DND-41 (cell line): ENCODE results near the gene SERGEF.

Experiments used
- ATAC-seq: fragments of 200-7000 bp; cut with Tn5 transposase; 3 replicates; pipeline ENCODE4 v1.9.1; 2021; ENCODE audit warnings: low read depth; ENCODE audit not compliant: insufficient read depth
- DNase-seq: peaks from one replicate; pipeline ENCODE4 v3.0.0-alpha.2; 2020
- H2AFZ ChIP-seq: 2 replicates; pipeline ENCODE4 v1.6.0; 2012; ENCODE audit warnings: low read depth, low read length
- H3K27ac ChIP-seq: 2 replicates; pipeline ENCODE4 v1.5.1; 2012; ENCODE audit warnings: low read length, inconsistent platforms
- H3K27me3 ChIP-seq: fragments of 200-600 bp; sonication (generic); 2 replicates; pipeline ENCODE4 v1.6.0; 2012; ENCODE audit warnings: low read length, mild to moderate bottlenecking, inconsistent platforms; ENCODE audit not compliant: insufficient read depth, poor library complexity
- H3K36me3 ChIP-seq: 2 replicates; pipeline ENCODE4 v1.5.1; 2012; ENCODE audit warnings: low read length, inconsistent platforms; ENCODE audit not compliant: insufficient read depth
- H3K4me1 ChIP-seq: 2 replicates; pipeline ENCODE4 v1.5.1; 2012; ENCODE audit warnings: mild to moderate bottlenecking, low read length; ENCODE audit not compliant: insufficient read depth
- H3K4me2 ChIP-seq: 2 replicates; pipeline ENCODE4 v1.6.0; 2012; ENCODE audit warnings: mild to moderate bottlenecking, moderate library complexity, low read length, inconsistent platforms; ENCODE audit not compliant: insufficient read depth
- H3K4me3 ChIP-seq, 2 experiments: fragments of 200-600 bp in 1 of 2; shearing (Covaris generic) in 1 of 2; 2 replicates each; pipeline ENCODE4 v1.5.1; 2012 to 2016; ENCODE audit warnings: inconsistent platforms in 2 of 2, low read length in 2 of 2, mild to moderate bottlenecking in 2 of 2, low read depth in 1 of 2, moderate library complexity in 1 of 2
- H3K79me2 ChIP-seq: 2 replicates; pipeline ENCODE4 v1.6.0; 2012; ENCODE audit warnings: low read length, inconsistent platforms; ENCODE audit not compliant: insufficient read depth
- H3K9ac ChIP-seq: 2 replicates; pipeline ENCODE4 v1.6.0; 2012; ENCODE audit warnings: low read depth, mild to moderate bottlenecking, inconsistent platforms, low read length, moderate library complexity
- H3K9me3 ChIP-seq: 2 replicates; pipeline ENCODE4 v1.5.1; 2012; ENCODE audit warnings: low read length, moderate library complexity, mild to moderate bottlenecking, inconsistent platforms; ENCODE audit not compliant: insufficient read depth, severe bottlenecking
- H4K20me1 ChIP-seq: 2 replicates; pipeline ENCODE4 v1.6.0; 2012; ENCODE audit warnings: low read length; ENCODE audit not compliant: insufficient read depth
- EZH2 ChIP-seq: IDR thresholded peaks from 3 replicates; pipeline ENCODE4 v1.6.1; 2012; ENCODE audit warnings: borderline replicate concordance, low read depth, mild to moderate bottlenecking, moderate library complexity, low read length, inconsistent platforms; ENCODE audit not compliant: severe bottlenecking
- TF ChIP-seq, protein P1 (sequence below): IDR thresholded peaks from 2 replicates; pipeline ENCODE4 v1.5.1; 2012; ENCODE audit warnings: borderline replicate concordance, low read length, moderate library complexity, mild to moderate bottlenecking; ENCODE audit not compliant: poor library complexity, severe bottlenecking; ENCODE audit errors: extremely low read depth

Gene SERGEF

DNA sequence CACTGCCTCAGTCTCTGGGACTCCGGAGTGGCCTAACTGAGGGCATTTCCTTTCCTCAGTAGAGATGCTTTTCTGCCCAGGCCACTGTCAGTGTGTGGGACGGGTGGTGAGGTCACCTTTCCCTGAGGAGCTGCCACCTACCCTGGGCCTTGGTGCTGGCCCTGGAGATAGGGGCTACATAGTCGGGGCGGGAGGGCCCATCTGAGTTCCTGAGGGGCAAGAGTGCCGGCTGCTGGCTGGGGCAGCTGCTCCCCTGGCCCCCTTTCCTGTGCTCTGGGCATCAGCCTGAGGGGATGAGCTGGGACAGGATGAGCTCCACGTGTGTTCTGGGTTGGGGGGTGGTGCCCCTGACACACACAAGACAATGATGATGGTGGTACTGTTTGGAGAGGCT is 272.9 kb downstream of the SERGEF start:
- H3K9ac ChIP-seq = no peak overlapping the region
- no peaks in the 10 kb centered on the region for H3K27me3 ChIP-seq
- H3K4me3 ChIP-seq = no peak overlapping the region
- no peaks in the 10 kb centered on the region for H4K20me1 ChIP-seq
- H3K4me1 ChIP-seq = no peaks in the 10 kb centered on the region
- no peak overlapping the region for H3K27ac ChIP-seq
- no peaks in the 10 kb centered on the region for H3K36me3 ChIP-seq
- no peak for DNase-seq
- H3K4me2 ChIP-seq = no peak overlapping the region
- TF ChIP-seq, protein P1, sequence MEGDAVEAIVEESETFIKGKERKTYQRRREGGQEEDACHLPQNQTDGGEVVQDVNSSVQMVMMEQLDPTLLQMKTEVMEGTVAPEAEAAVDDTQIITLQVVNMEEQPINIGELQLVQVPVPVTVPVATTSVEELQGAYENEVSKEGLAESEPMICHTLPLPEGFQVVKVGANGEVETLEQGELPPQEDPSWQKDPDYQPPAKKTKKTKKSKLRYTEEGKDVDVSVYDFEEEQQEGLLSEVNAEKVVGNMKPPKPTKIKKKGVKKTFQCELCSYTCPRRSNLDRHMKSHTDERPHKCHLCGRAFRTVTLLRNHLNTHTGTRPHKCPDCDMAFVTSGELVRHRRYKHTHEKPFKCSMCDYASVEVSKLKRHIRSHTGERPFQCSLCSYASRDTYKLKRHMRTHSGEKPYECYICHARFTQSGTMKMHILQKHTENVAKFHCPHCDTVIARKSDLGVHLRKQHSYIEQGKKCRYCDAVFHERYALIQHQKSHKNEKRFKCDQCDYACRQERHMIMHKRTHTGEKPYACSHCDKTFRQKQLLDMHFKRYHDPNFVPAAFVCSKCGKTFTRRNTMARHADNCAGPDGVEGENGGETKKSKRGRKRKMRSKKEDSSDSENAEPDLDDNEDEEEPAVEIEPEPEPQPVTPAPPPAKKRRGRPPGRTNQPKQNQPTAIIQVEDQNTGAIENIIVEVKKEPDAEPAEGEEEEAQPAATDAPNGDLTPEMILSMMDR = no peak
- no peak for TF ChIP-seq EZH2
- H3K9me3 ChIP-seq = no peaks in the 10 kb centered on the region
- no peak overlapping the region for H2AFZ ChIP-seq
- no peak for ATAC-seq
- no peaks in the 10 kb centered on the region for H3K79me2 ChIP-seq

DNA sequence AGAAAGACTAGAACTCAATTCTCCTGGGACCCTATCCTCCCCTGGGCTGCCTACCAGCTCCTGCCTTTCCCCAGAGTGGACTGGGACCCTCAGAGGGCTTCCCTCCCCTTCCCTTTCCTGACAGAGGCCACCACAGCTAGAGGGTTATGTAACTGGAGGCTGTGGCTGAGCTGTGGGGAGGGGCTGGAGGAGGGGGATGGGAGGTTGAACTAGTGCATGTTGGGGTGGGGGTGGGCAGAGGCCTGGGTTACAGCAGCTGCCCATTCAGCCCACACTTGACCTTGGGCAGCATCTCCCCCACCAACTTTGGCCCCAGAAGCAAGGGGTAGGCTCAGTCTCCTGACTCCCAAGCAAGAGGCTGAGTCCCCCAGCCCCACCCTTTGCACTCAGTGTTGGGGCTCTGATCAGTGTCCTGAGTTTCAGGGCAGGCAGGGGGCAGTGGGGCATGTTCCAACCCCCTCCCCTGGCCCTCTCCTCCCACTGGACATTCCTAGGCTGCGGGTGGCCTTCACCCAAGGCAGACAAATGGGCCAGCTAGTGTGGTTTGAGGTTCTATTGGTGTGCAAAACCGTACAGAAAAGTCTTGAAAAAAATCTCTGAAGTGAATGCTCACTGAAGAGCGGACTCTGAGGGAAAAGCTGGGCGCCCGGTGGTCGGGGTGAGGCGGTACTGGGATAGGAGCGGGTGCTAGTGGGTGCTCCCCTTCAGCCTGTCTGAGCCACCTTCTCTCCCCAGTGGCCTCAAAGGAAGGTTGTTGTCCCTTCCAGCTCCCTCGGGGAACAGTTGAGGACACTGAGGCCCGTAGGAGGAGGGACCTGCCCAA is 274.5 kb downstream of the SERGEF start:
- no peaks in the 10 kb centered on the region for H3K9me3 ChIP-seq
- no peak overlapping the region for H3K9ac ChIP-seq
- H3K27ac ChIP-seq = no peak overlapping the region
- no peaks in the 10 kb centered on the region for H4K20me1 ChIP-seq
- TF ChIP-seq, protein P1 = no peak
- TF ChIP-seq EZH2 = no peak
- no peak overlapping the region for H3K4me2 ChIP-seq
- no peak overlapping the region for H2AFZ ChIP-seq
- ATAC-seq (no peak), DNase-seq (no peak)
- H3K4me1 ChIP-seq = no peaks in the 10 kb centered on the region
- no peaks in the 10 kb centered on the region for H3K79me2 ChIP-seq
- no peaks in the 10 kb centered on the region for H3K36me3 ChIP-seq
- no peak overlapping the region for H3K4me3 ChIP-seq
- no peaks in the 10 kb centered on the region for H3K27me3 ChIP-seq
